Activated CD4-positive, CD25-positive, alpha-beta regulatory T cell treated with anti-CD3 and anti-CD28 coated beads, Interleukin-2, amount 50 U/mL, for 16 hours (primary cell): Measurements from ENCODE around the gene SIGLEC15.
"Not testable (repeated sequence)": the region's sequence is repeated elsewhere in the genome, so short reads cannot be mapped to it uniquely, and the experiment has no call there.

Source experiments
- DNase-seq: peaks from one replicate; pipeline ENCODE4 v3.0.0-alpha.2; 2020; ENCODE audit warnings: low read depth, low spot score

SIGLEC15 gene

GRCh38 chr18:45825258-45826044 lies at the start of gene SIGLEC15:
Gene SIGLEC15, plus strand, starts transcription at chr18:45825675. Its CDS starts 54 bp downstream, at chr18:45825729.
- DNase-seq, result no peak

GRCh38 chr18:45775743-45776142 lies 49.7 kb upstream of the SIGLEC15 start:
- no peak for DNase-seq

GRCh38 chr18:45777393-45777792 lies 48.1 kb upstream of the SIGLEC15 start:
- DNase-seq, result no peak

- no peak for DNase-seq
Observed at GRCh38 chr18:45780568-45780967, 44.9 kb upstream of the SIGLEC15 start.

GRCh38 chr18:45782662-45783061 lies 42.8 kb upstream of the SIGLEC15 start:
- no peak for DNase-seq

- no peak for DNase-seq
Observed at GRCh38 chr18:45783097-45784075, 42.1 kb upstream of the SIGLEC15 start.

- no peak for DNase-seq
Observed at GRCh38 chr18:45785134-45785533, 40.3 kb upstream of the SIGLEC15 start.

GRCh38 chr18:45786941-45787340 lies 38.5 kb upstream of the SIGLEC15 start:
- no peak for DNase-seq

- no peak for DNase-seq
Observed at GRCh38 chr18:45787346-45787745, 38.1 kb upstream of the SIGLEC15 start.

- DNase-seq, result no peak
Observed at GRCh38 chr18:45788861-45789260, 36.6 kb upstream of the SIGLEC15 start.

- DNase-seq, result no peak
Observed at GRCh38 chr18:45792506-45793263, 32.8 kb upstream of the SIGLEC15 start.

- DNase-seq, result no peak
Observed at GRCh38 chr18:45793264-45793965, 32.1 kb upstream of the SIGLEC15 start.

GRCh38 chr18:45801416-45802004 lies 24.0 kb upstream of the SIGLEC15 start:
- no peak for DNase-seq

GRCh38 chr18:45802814-45803492 lies 22.5 kb upstream of the SIGLEC15 start:
- no peak for DNase-seq

- DNase-seq, result no peak
Observed at GRCh38 chr18:45805551-45805950, 19.9 kb upstream of the SIGLEC15 start.

GRCh38 chr18:45806226-45806625 lies 19.2 kb upstream of the SIGLEC15 start:
- no peak for DNase-seq

- not testable (repeated sequence) for DNase-seq
Observed at GRCh38 chr18:45807144-45807543, 18.3 kb upstream of the SIGLEC15 start.

- DNase-seq, result not testable (repeated sequence)
Observed at GRCh38 chr18:45814733-45815132, 10.7 kb upstream of the SIGLEC15 start.

- DNase-seq, result no peak
Observed at GRCh38 chr18:45817543-45817942, 7.9 kb upstream of the SIGLEC15 start.

GRCh38 chr18:45818765-45819164 lies 6.7 kb upstream of the SIGLEC15 start:
- not testable (repeated sequence) for DNase-seq
